CD4-positive, alpha-beta T cell (primary cell): ENCODE results near the gene EEF1G. TPM values are rescaled to one million over a fixed set of nuclear protein-coding genes. Genes with fewer than 3 reads are reported as not detected.
"Not testable (repeated sequence)": the region's sequence is repeated elsewhere in the genome, so short reads cannot be mapped to it uniquely, and the experiment has no call there.

ENCODE experiments used
- ATAC-seq: fragments of 200-7000 bp; cut with Tn5 transposase; one replicate; pipeline ENCODE4 v1.10.0; 2022; ENCODE audit warnings: mild to moderate bottlenecking; ENCODE audit not compliant: poor library complexity
- CTCF ChIA-PET: fragments of 350-600 bp; sonication (Branson Sonifier 250); formaldehyde crosslinking; loops from one replicate; lab custom pipeline; 2021; ENCODE audit warnings: antibody characterized with exemption, inconsistent platforms; lab: Charles Lee
- POLR2A ChIA-PET: fragments of 350-600 bp; sonication (Branson Sonifier 250); formaldehyde crosslinking; loops from one replicate; lab custom pipeline; 2021; ENCODE audit warnings: antibody characterized with exemption, inconsistent platforms; lab: Charles Lee
- DNase-seq, 14 experiments: peaks; one replicate each; pipeline ENCODE4 v3.0.0-alpha.2; 2013 to 2020; ENCODE audit warnings: mixed read lengths in 2 of 14
- H3K27ac ChIP-seq, 2 donors: one replicate each; pipeline versions ENCODE4 v1.5.1 to v1.7.0; 2013; ENCODE audit warnings: low read length in 2 of 2, low read depth in 1 of 2, mild to moderate bottlenecking in 1 of 2
- H3K27me3 ChIP-seq, 2 experiments: 1 replicate in 1 of 2; 2 replicates in 1 of 2; pipeline versions ENCODE4 v1.6.1 to v1.7.0; 2013; ENCODE audit warnings: low read length in 2 of 2, control low read depth in 1 of 2, mild to moderate bottlenecking in 1 of 2, moderate library complexity in 1 of 2; ENCODE audit not compliant: insufficient read depth in 2 of 2, control insufficient read depth in 1 of 2
- H3K36me3 ChIP-seq: one replicate; pipeline ENCODE4 v1.6.1; 2013; ENCODE audit warnings: low read length, control low read depth; ENCODE audit not compliant: insufficient read depth
- H3K4me1 ChIP-seq: one replicate; pipeline ENCODE4 v1.6.1; 2013; ENCODE audit warnings: low read length, control low read depth; ENCODE audit not compliant: insufficient read depth
- H3K4me3 ChIP-seq: one replicate; pipeline ENCODE4 v1.5.1; 2013; ENCODE audit warnings: mild to moderate bottlenecking, low read length, moderate library complexity
- H3K9me3 ChIP-seq, 2 experiments: 1 replicate in 1 of 2; 2 replicates in 1 of 2; pipeline versions ENCODE4 v1.6.1 to v1.7.0; 2013; ENCODE audit warnings: low read length in 2 of 2, mild to moderate bottlenecking in 2 of 2, control low read depth in 1 of 2, moderate library complexity in 1 of 2; ENCODE audit not compliant: control insufficient read depth in 1 of 2, insufficient read depth in 1 of 2
- H3K27ac Mint-ChIP-seq: one replicate; pipeline ENCODE4 v1.8.0; 2020; ENCODE audit warnings: mixed read lengths
- H3K27me3 Mint-ChIP-seq: one replicate; pipeline ENCODE4 v1.8.0; 2021; ENCODE audit warnings: mixed read lengths
- H3K36me3 Mint-ChIP-seq: one replicate; pipeline ENCODE4 v1.8.0; 2021; ENCODE audit warnings: low read depth, mixed read lengths
- H3K4me1 Mint-ChIP-seq: one replicate; pipeline ENCODE4 v1.8.0; 2021; ENCODE audit warnings: low read depth, mixed read lengths
- H3K4me3 Mint-ChIP-seq: one replicate; pipeline ENCODE4 v1.8.0; 2020; ENCODE audit warnings: mild to moderate bottlenecking, mixed read lengths
- H3K9me3 Mint-ChIP-seq: one replicate; pipeline ENCODE4 v1.8.0; 2020; ENCODE audit warnings: mixed read lengths
- CTCF ChIP-seq: fragments of 200-600 bp; IDR thresholded peaks from one replicate; pipeline ENCODE4 v1.8.0; 2022; ENCODE audit warnings: antibody characterized with exemption, mild to moderate bottlenecking
- intact Hi-C, 2 experiments: fragments of 100-400 bp; cut with DNase I in 1 of 2; cut with micrococcal nuclease in 1 of 2; formaldehyde crosslinking; loops; one replicate each; pipeline versions ENCODE4 v1.15.1 to v1.9.0; 2023 to 2025; cut with DNase I, micrococcal nuclease
- total RNA-seq, 174 experiments: library from RNA in 2 of 174; stranded (reverse) in 2 of 174; gene quantifications; one replicate each; pipeline ENCODE4 v1.2.3 and lab custom pipeline; 2021 to 2026

Gene EEF1G
- total RNA-seq, 2 experiments from 2014 or later, result 2,181 to 2,269 TPM

GRCh38 chr11:62567018-62567633 is 6.6 kb downstream of the EEF1G start:
- Mint-ChIP-seq H3K4me1 (peaks cover 40% of the 10 kb centered on the region), H3K27me3 (no peaks in the 10 kb centered on the region), H3K9me3 (no peaks in the 10 kb centered on the region), H3K36me3 (peaks cover 82% of the 10 kb centered on the region), H3K4me3 (no peak overlapping the region), H3K27ac (no peak overlapping the region)
- DNase-seq (no peak), ATAC-seq (no peak)
- Histone ChIP-seq H3K36me3 (peaks cover 86% of the 10 kb centered on the region), H3K27me3 (no peaks in the 10 kb centered on the region), H3K9me3 (no peaks in the 10 kb centered on the region), H3K4me1 (peaks cover 29% of the 10 kb centered on the region), H3K4me3 (no peak overlapping the region), H3K27ac (no peak overlapping the region)
- intact Hi-C loops, result no loop called here
- CTCF ChIA-PET, result interaction anchor here (2.4 kb wide), 1 partner anchor 24 kb away, joined by 11 read pairs; no protein-coding TSS in a partner anchor
- POLR2A ChIA-PET, result interaction anchor here (1.2 kb wide), 1 partner anchor 23 kb away, joined by 3 read pairs; no protein-coding TSS in a partner anchor
- TF ChIP-seq CTCF, result no peak

- DNase-seq (no peak), ATAC-seq (no peak)
- intact Hi-C loops, result no loop called here
- Histone ChIP-seq H3K27me3 (no peaks in the 10 kb centered on the region), H3K9me3 (no peaks in the 10 kb centered on the region), H3K4me3 (no peak overlapping the region), H3K27ac (no peak overlapping the region), H3K4me1 (peaks cover 24% of the 10 kb centered on the region), H3K36me3 (peaks cover 82% of the 10 kb centered on the region)
- TF ChIP-seq CTCF, result no peak
- Mint-ChIP-seq H3K27me3 (no peaks in the 10 kb centered on the region), H3K4me1 (peaks cover 37% of the 10 kb centered on the region), H3K27ac (peak overlapping the region; percentile 8), H3K36me3 (peaks cover 80% of the 10 kb centered on the region), H3K4me3 (no peak overlapping the region), H3K9me3 (no peaks in the 10 kb centered on the region)
- ChIA-PET POLR2A (interaction anchor here (1.5 kb wide), 1 partner anchor 99 kb away, joined by 3 read pairs; the partner anchor contains the start of genes C11orf98 and CSKMT), CTCF (interaction anchor here (1.2 to 12.2 kb wide), 3 partner anchors 23 to 142 kb away, joined by 4 to 92 read pairs (median 11); no protein-coding TSS in a partner anchor)
Observed at GRCh38 chr11:62566247-62566646, 7.4 kb downstream of the EEF1G start.

DNA sequence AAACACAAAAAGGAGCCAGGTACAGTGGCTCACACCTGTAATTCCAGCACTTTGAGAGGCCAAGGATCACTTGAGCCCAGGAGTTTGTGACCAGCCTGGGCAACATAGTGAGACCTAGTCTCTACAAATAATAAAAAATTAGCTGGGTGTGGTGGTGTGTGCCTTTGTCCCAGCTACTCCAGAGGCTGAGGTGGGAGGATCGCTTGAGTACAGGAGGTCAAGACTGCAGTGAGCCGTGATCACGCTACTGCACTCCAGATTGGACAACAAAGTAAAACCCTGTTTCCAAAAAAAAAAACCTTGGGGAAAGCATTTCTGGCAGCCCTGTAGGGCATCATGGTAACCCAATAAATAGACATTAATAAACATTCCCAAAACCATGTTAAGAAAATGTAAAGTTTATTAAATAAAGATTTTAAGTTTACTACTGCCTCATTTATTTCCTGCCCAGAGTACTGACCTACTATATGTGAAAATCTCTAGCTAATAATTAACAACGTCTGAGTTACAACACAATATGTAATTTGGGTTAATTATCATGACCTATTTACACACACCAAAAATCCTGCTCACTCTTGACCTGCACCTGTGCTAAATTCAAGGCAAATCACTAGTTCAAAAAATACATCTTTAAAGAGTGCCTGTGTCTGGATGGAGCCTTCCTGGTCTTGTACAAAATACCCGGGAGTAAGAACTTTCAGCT is 8.4 kb downstream of the EEF1G start:
- H3K27ac Mint-ChIP-seq, result peak overlapping the region; percentile 38

GRCh38 chr11:62561677-62562230 is 11.9 kb downstream of the EEF1G start:
- H3K36me3 ChIP-seq, result peaks cover 65% of the 10 kb centered on the region
- DNase-seq, H3K27me3 Mint-ChIP-seq, H3K27ac ChIP-seq, H3K9me3 ChIP-seq, H3K27me3 ChIP-seq, ATAC-seq, H3K4me3 Mint-ChIP-seq, H3K9me3 Mint-ChIP-seq, H3K4me3 ChIP-seq: not testable (repeated sequence)
- CTCF ChIA-PET, result interaction anchor here (1.6 to 12.2 kb wide), 7 partner anchors 11 to 167 kb away, joined by 5 to 251 read pairs (median 12); partner anchors contain the start of genes AHNAK, EEF1G and TUT1
- H3K27ac Mint-ChIP-seq, result peak overlapping the region; percentile 43
- H3K36me3 Mint-ChIP-seq, result peaks cover 75% of the 10 kb centered on the region
- POLR2A ChIA-PET, result interaction anchor here (1.8 to 2.4 kb wide), 3 partner anchors 10 to 137 kb away, joined by 9 to 18 read pairs (median 11); partner anchors contain the start of gene EEF1G
- peaks cover 44% of the 10 kb centered on the region for H3K4me1 ChIP-seq
- intact Hi-C loops, result loop anchor here in 1 of 2 experiments (2.0 kb wide), 1 partner anchor 19 kb away; no protein-coding TSS in a partner anchor
- peaks cover 43% of the 10 kb centered on the region for H3K4me1 Mint-ChIP-seq

More for the DNA sequence above, 8.4 kb downstream of the EEF1G start:
- intact Hi-C loops, result no loop called here
- Histone ChIP-seq H3K9me3 (no peaks in the 10 kb centered on the region), H3K4me3 (no peak overlapping the region), H3K4me1 (peaks cover 24% of the 10 kb centered on the region), H3K27ac (no peak overlapping the region), H3K36me3 (peaks cover 76% of the 10 kb centered on the region), H3K27me3 (no peaks in the 10 kb centered on the region)
- CTCF ChIA-PET, result interaction anchor here (1.2 to 12.2 kb wide), 3 partner anchors 22 to 141 kb away, joined by 4 to 92 read pairs (median 5); partner anchors contain the start of gene TUT1
- no peak for ATAC-seq
- peaks cover 79% of the 10 kb centered on the region for H3K36me3 Mint-ChIP-seq
- POLR2A ChIA-PET, result interaction anchor here (0.6 to 1.5 kb wide), 3 partner anchors 9 to 100 kb away, joined by 3 to 5 read pairs (median 5); partner anchors contain the start of genes C11orf98, CSKMT and TUT1
- no peak for DNase-seq
- peaks cover 36% of the 10 kb centered on the region for H3K4me1 Mint-ChIP-seq
- TF ChIP-seq CTCF, result no peak
- H3K9me3 Mint-ChIP-seq, result no peaks in the 10 kb centered on the region
- H3K4me3 Mint-ChIP-seq, result no peak overlapping the region
- no peaks in the 10 kb centered on the region for H3K27me3 Mint-ChIP-seq
